Naive B cell (primary cell): ENCODE measurements around the gene MYG1. TPM values are rescaled to one million over a fixed set of nuclear protein-coding genes. Genes with fewer than 3 reads are reported as not detected.
"Not testable (repeated sequence)": the region's sequence is repeated elsewhere in the genome, so short reads cannot be mapped to it uniquely, and the experiment has no call there.

Source experiments
- ATAC-seq, 2 donors: fragments of 150-1000 bp; cut with Tn5 transposase; 2 replicates each; pipeline ENCODE4 v1.10.0; 2021; ENCODE audit warnings: low read depth in 2 of 2, mild to moderate bottlenecking in 2 of 2, moderate library complexity in 2 of 2
- DNase-seq: peaks from one replicate; pipeline ENCODE4 v3.0.0; 2022
- H3K27ac Mint-ChIP-seq, 6 donors: one replicate each; pipeline ENCODE4 v1.8.0; 2020 to 2022; ENCODE audit warnings: mild to moderate bottlenecking in 6 of 6, mixed read lengths in 6 of 6, moderate library complexity in 5 of 6, inconsistent platforms in 2 of 6
- H3K27me3 Mint-ChIP-seq, 3 donors: one replicate each; pipeline ENCODE4 v1.8.0; 2021 to 2022; ENCODE audit warnings: mixed read lengths in 3 of 3, mild to moderate bottlenecking in 1 of 3
- H3K36me3 Mint-ChIP-seq, 2 donors: one replicate each; pipeline ENCODE4 v1.8.0; 2020 to 2022; ENCODE audit warnings: mixed read lengths in 2 of 2, inconsistent platforms in 1 of 2, mild to moderate bottlenecking in 1 of 2
- H3K4me1 Mint-ChIP-seq, 3 donors: one replicate each; pipeline ENCODE4 v1.8.0; 2020 to 2022; ENCODE audit warnings: mixed read lengths in 3 of 3, inconsistent platforms in 1 of 3, mild to moderate bottlenecking in 1 of 3, moderate library complexity in 1 of 3
- H3K4me3 Mint-ChIP-seq, 8 donors: one replicate each; pipeline ENCODE4 v1.8.0; 2020 to 2022; ENCODE audit warnings: mild to moderate bottlenecking in 8 of 8, mixed read lengths in 8 of 8, moderate library complexity in 8 of 8, inconsistent platforms in 2 of 8
- H3K9me3 Mint-ChIP-seq, 7 donors: one replicate each; pipeline ENCODE4 v1.8.0; 2020 to 2022; ENCODE audit warnings: mixed read lengths in 7 of 7, mild to moderate bottlenecking in 5 of 7, inconsistent platforms in 2 of 7, moderate library complexity in 1 of 7
- polyA plus RNA-seq, 6 donors: library from polyadenylated mRNA; unstranded; fragments of 300-500 nt; fragmentation: Illumina TruSeq; gene quantifications; one replicate each; pipeline ENCODE4 v1.2.3, GENCODE V29; 2021; ENCODE audit warnings: low read depth in 6 of 6

The MYG1 gene
- polyA plus RNA-seq, 6 donors from 2014 or later, result 52.3 to 94.2 (median 60.4) TPM

- Mint-ChIP-seq H3K4me3 (peak within 1 kb of the TSS; percentile 95 to 100 (median 98)), H3K27ac (peak within 1 kb of the TSS; percentile 96 to 99 (median 99)), H3K4me1 (peaks cover 22 to 45% (median 44%) of the 10 kb centered on the region in 3 donors), H3K9me3 (no peaks in the 10 kb centered on the region), H3K27me3 (no peaks in the 10 kb centered on the region), H3K36me3 (no peaks in the 10 kb centered on the region)
- peak; percentile 92 for ATAC-seq
- peak; percentile 85 for DNase-seq
These were observed 4.2 kb upstream of the MYG1 start, which contains the start of gene PFDN5 for GRCh38 chr12:53295070-53295890. PFDN5 (plus strand) TSS chr12:53295542; CDS start chr12:53295568, 26 bp downstream.

- Mint-ChIP-seq H3K27ac (peak overlapping the region; percentile 96 to 99 (median 99)), H3K36me3 (no peaks in the 10 kb centered on the region), H3K4me1 (peaks cover 27 to 51% (median 49%) of the 10 kb centered on the region in 3 donors), H3K4me3 (peak overlapping the region; percentile 95 to 100 (median 98)), H3K27me3 (no peaks in the 10 kb centered on the region), H3K9me3 (no peaks in the 10 kb centered on the region)
- peak in 1 of 2 donors; percentile 3 for ATAC-seq
- DNase-seq, result no peak
These were observed 3.6 kb upstream of the MYG1 start for GRCh38 chr12:53295891-53296219.

DNA sequence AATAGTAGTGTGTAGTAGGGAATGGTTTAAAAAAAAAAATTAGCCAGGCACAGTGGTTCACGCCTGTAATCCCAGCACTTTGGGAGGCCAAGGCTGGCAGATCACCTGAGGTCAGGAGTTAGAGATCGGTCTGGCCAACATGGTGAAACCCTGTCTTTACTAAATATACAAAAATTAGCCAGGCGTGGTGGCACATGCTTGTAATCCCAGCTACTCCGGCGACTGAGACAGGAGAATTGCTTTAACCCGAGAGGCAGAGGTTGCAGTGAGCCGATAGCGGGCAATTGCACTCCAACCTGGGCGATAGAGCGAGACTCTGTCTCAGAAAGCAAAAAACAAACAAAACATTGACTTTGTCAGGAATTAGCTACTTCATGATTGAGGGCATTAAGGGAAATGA is 2.4 kb upstream of the MYG1 start:
- H3K27ac Mint-ChIP-seq, result peak overlapping the region in 2 of 6 donors; percentile 81 to 96
- DNase-seq, H3K36me3 Mint-ChIP-seq, H3K27me3 Mint-ChIP-seq, ATAC-seq, H3K9me3 Mint-ChIP-seq: not testable (repeated sequence)
- H3K4me3 Mint-ChIP-seq, result peak overlapping the region; percentile 26 to 100 (median 98)
- H3K4me1 Mint-ChIP-seq, result peaks cover 33 to 62% (median 62%) of the 10 kb centered on the region in 3 donors

DNA sequence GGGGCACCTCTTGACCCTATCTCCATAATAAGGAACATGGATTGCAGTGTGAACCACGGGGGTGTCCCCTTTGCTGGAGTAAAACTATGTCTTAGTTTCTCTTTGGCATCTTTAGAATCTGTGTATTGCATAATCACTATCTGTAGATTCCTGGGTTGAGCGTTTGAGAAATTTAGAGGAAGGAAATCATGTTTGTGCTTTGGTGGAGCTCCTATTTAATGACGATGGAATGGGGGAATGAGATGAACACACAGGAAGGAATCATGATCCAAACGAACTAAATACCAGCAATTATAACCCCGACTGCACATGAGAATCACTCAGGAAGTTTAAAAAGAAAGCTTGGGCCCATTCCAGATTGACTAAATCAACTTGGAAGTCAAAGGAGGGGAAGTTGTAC is 1.3 kb upstream of the MYG1 start:
- peak overlapping the region in 4 of 6 donors; percentile 53 to 96 (median 72) for H3K27ac Mint-ChIP-seq
- no peaks in the 10 kb centered on the region for H3K9me3 Mint-ChIP-seq
- peaks cover 6 to 10% of the 10 kb centered on the region in 2 donors for H3K36me3 Mint-ChIP-seq
- no peaks in the 10 kb centered on the region for H3K27me3 Mint-ChIP-seq
- H3K4me1 Mint-ChIP-seq, result peaks cover 40 to 73% (median 70%) of the 10 kb centered on the region in 3 donors
- DNase-seq, result no peak
- H3K4me3 Mint-ChIP-seq, result peak overlapping the region in 5 of 8 donors; percentile 6 to 98 (median 76)
- ATAC-seq, result no peak

GRCh38 chr12:53299101-53299453 is 418 bp upstream of the MYG1 start:
- peaks cover 6 to 10% of the 10 kb centered on the region in 2 donors for H3K36me3 Mint-ChIP-seq
- DNase-seq (no peak), ATAC-seq (no peak)
- no peaks in the 10 kb centered on the region for H3K27me3 Mint-ChIP-seq
- H3K27ac Mint-ChIP-seq, result peak overlapping the region; percentile 83 to 97 (median 93)
- peaks cover 40 to 75% (median 70%) of the 10 kb centered on the region in 3 donors for H3K4me1 Mint-ChIP-seq
- no peaks in the 10 kb centered on the region for H3K9me3 Mint-ChIP-seq
- H3K4me3 Mint-ChIP-seq, result peak overlapping the region; percentile 91 to 100 (median 99)

DNA sequence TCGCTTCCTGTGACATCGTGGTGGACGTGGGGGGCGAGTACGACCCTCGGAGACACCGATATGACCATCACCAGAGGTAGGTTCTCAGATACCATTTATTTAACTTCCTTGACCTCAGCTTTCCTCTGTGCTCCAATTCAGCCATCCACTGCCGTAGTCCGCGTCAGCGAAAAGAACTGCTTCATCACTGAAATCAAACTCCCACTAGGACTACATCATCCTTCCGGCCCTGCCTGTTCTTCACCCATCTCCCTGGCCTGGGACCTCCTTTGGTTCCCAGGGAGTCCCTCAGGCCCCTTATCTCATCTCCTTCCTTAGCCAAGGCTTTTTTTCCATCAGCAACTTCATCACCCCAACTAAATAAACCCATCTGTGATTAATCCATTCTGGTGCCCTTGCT is 692 bp downstream of the MYG1 start:
- peaks cover 40 to 68% (median 65%) of the 10 kb centered on the region in 3 donors for H3K4me1 Mint-ChIP-seq
- DNase-seq, result no peak
- peaks cover 6 to 10% of the 10 kb centered on the region in 2 donors for H3K36me3 Mint-ChIP-seq
- H3K9me3 Mint-ChIP-seq, result no peaks in the 10 kb centered on the region
- H3K27ac Mint-ChIP-seq, result peak overlapping the region; percentile 83 to 97 (median 94)
- no peak for ATAC-seq
- H3K4me3 Mint-ChIP-seq, result peak overlapping the region; percentile 91 to 100 (median 99)
- H3K27me3 Mint-ChIP-seq, result no peaks in the 10 kb centered on the region

GRCh38 chr12:53302903-53303302 is 3.4 kb downstream of the MYG1 start:
- no peaks in the 10 kb centered on the region for H3K27me3 Mint-ChIP-seq
- H3K9me3 Mint-ChIP-seq, result no peaks in the 10 kb centered on the region
- no peak for ATAC-seq
- peaks cover 17 to 23% of the 10 kb centered on the region in 2 donors for H3K36me3 Mint-ChIP-seq
- peak overlapping the region in 3 of 6 donors; percentile 26 to 58 (median 44) for H3K27ac Mint-ChIP-seq
- peaks cover 36 to 42% (median 41%) of the 10 kb centered on the region in 3 donors for H3K4me1 Mint-ChIP-seq
- DNase-seq, result no peak
- H3K4me3 Mint-ChIP-seq, result peak overlapping the region in 5 of 8 donors; percentile 11 to 95 (median 64)

GRCh38 chr12:53306826-53307225 is 7.3 kb downstream of the MYG1 start:
- Mint-ChIP-seq H3K4me3 (no peak overlapping the region), H3K9me3 (no peaks in the 10 kb centered on the region), H3K27me3 (no peaks in the 10 kb centered on the region), H3K36me3 (peaks cover 17 to 31% of the 10 kb centered on the region in 2 donors), H3K4me1 (peaks cover 10 to 15% (median 14%) of the 10 kb centered on the region in 3 donors), H3K27ac (peak overlapping the region in 2 of 6 donors; percentile 20 to 73)
- no peak for ATAC-seq
- DNase-seq, result no peak

DNA sequence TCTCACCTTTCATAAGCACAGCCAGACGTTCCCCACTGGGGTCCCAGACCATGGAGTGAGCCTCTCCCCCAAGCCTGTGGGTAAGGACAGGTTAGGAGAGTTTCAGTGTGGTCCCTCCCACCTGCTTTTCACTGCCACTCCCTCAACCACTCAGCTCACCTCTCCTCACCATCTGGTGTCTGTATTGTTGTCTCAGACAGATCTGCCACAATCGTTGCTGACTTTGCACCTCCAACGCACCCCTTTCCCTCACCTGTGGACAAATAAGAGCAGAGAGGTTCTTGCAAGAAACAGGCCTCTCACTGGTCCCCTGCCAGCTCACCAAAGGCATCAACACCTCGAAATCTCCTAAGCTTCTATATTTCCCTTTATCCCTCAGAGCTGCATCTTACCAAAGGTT is 8.8 kb downstream of the MYG1 start:
- Mint-ChIP-seq H3K27me3 (no peaks in the 10 kb centered on the region), H3K4me1 (peaks cover 0 to 7% (median 1%) of the 10 kb centered on the region in 3 donors), H3K4me3 (no peak overlapping the region), H3K36me3 (peaks cover 11 to 20% of the 10 kb centered on the region in 2 donors), H3K27ac (peak overlapping the region in 2 of 6 donors; percentile 22 to 70), H3K9me3 (no peaks in the 10 kb centered on the region)
- no peak for DNase-seq
- ATAC-seq, result no peak

- H3K4me1 Mint-ChIP-seq, result peaks cover 0 to 10% (median 10%) of the 10 kb centered on the region in 3 donors
- H3K9me3 Mint-ChIP-seq, result no peaks in the 10 kb centered on the region
- H3K27ac Mint-ChIP-seq, result peak overlapping the region in 5 of 6 donors; percentile 2 to 96 (median 65)
- H3K4me3 Mint-ChIP-seq, result no peak overlapping the region
- peaks cover 5 to 14% of the 10 kb centered on the region in 2 donors for H3K36me3 Mint-ChIP-seq
- DNase-seq (no peak), ATAC-seq (peak; percentile 60 to 61)
- H3K27me3 Mint-ChIP-seq, result no peaks in the 10 kb centered on the region
These were observed 14.5 kb downstream of the MYG1 start for GRCh38 chr12:53313996-53314395.

GRCh38 chr12:53320352-53321195 is 21.1 kb downstream of the MYG1 start:
- Mint-ChIP-seq H3K27me3 (no peaks in the 10 kb centered on the region), H3K36me3 (peaks cover 8% of the 10 kb centered on the region in 2 donors), H3K4me1 (peaks cover 30 to 38% (median 34%) of the 10 kb centered on the region in 3 donors), H3K4me3 (peak overlapping the region; percentile 80 to 99 (median 98)), H3K9me3 (no peaks in the 10 kb centered on the region), H3K27ac (peak overlapping the region; percentile 90 to 100 (median 99))
- ATAC-seq (no peak), DNase-seq (no peak)

DNA sequence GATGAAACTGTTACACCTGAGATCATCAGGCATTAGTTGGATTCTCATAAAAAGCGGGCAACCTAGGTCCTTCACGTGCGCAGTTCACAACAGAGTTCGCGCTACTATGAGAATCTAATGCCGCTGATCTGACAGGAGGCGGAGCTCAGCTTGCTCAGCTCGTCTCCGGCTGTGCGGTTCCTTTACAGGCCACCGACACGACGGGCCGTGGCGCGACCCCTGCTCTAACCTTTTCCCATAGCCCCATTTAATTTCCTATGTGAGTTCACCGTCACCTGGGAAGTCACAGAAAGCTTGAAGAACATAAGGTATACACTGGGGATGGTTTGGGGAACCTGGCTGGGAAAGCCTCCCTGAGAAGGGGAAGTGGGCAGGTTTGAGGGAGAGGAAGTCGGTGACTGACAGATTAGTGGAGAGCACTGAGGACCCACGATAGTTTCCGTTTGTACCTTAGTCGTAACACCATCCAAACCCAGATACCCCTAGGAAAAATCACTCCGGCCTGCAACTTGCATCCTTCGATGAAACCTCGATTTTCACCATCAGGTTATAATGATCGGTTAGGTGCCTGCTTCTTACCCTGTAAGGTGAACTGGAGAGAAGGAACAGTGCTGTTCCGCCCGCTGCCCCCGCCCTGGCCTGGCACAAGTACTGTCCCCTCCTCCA is 24.8 kb downstream of the MYG1 start:
- Mint-ChIP-seq H3K27ac (peak overlapping the region; percentile 93 to 99 (median 97)), H3K4me1 (peaks cover 32 to 47% (median 44%) of the 10 kb centered on the region in 3 donors), H3K9me3 (no peaks in the 10 kb centered on the region), H3K36me3 (peaks cover 0 to 4% of the 10 kb centered on the region in 2 donors), H3K27me3 (peaks cover 5 to 18% (median 16%) of the 10 kb centered on the region in 3 donors), H3K4me3 (peak overlapping the region; percentile 85 to 99 (median 94))
- peak; percentile 75 for DNase-seq
- ATAC-seq, result peak; percentile 49 to 50
